HFF-Myc (cell line): ENCODE data around the gene RFX8.

ENCODE experiments used
- DNase-seq: peaks from one replicate; pipeline ENCODE4 v3.0.0-alpha.2; 2011; ENCODE audit warnings: low read depth; ENCODE audit errors: extremely low read depth
- H3K4me3 ChIP-seq: replicated peaks from 2 replicates; pipeline ENCODE4 v1.5.1; 2011; ENCODE audit warnings: low read depth, mild to moderate bottlenecking, control low read depth, low read length
- CTCF ChIP-seq: IDR thresholded peaks from 2 replicates; pipeline ENCODE4 v1.5.1; 2012; ENCODE audit warnings: mild to moderate bottlenecking, low read depth, low read length, control low read depth; ENCODE audit errors: missing control alignments

The RFX8 gene

DNA sequence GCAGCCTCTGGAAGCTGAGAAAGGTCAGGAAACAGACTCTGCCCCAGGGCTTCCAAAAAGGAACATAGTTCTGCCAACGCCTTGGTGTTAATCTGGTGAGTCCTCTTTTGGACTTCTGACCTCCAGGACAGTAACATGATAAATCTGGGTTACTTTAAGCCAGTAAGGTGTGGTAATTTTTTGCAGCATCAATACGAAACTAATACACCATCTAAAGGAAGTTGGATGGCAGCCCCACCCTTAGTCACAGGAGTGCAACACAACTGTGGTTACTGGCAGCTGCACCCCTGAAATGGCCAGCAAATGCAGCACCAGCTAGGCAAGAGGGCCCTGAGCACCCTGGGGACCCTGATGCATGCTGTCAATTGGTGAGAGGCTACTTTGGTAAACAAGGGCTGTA, 113.4 kb downstream of the RFX8 start:
- H3K4me3 ChIP-seq: no peak overlapping the region
- no peak for TF ChIP-seq CTCF
- DNase-seq: no peak

- H3K4me3 ChIP-seq: no peak overlapping the region
- TF ChIP-seq CTCF: no peak
- no peak for DNase-seq
Observed at GRCh38 chr2:101361121-101361520, 113.8 kb downstream of the RFX8 start.

DNA sequence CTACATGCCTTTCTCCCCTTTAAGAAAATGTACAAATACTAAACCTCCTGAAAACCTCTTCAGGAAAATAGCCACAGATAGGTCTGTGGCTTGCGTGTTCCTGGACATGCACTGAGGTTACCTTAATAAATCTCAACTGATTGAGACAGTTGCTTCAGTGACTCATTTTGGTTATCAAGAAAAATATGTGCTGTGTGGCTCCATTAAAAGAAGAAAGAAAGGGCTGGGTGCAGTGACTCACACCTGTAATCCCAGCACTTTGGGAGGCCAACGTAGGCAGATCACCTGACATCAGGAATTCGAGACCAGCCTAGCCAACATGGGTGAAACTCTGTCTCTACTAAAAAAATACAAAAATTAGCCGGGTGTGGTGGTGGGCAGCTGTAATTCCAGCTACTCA, 114.7 kb downstream of the RFX8 start:
- TF ChIP-seq CTCF: no peak
- H3K4me3 ChIP-seq: no peak overlapping the region
- DNase-seq: no peak

GRCh38 chr2:101359410-101359954, 115.4 kb downstream of the RFX8 start:
- no peak for TF ChIP-seq CTCF
- DNase-seq: no peak
- H3K4me3 ChIP-seq: no peak overlapping the region

DNA sequence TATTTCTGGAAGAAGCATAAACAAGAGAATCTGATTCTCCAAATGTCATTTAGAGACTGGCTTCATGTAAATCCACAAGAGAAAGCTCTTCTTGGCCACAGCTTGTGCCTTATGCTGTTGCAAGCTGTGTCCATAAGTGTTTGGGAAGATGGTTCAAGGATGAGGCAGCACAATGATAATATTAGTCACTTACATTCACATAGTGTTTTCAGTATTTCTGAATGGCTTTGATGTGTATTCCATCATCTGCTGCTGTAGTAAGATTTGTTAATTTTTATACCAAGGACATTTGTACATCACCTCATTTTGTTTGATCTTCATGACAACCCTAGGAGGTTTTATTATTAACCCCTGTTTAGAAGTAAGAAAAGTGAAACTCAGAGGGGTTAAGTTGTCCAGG, 117.5 kb downstream of the RFX8 start:
- no peak for DNase-seq
- TF ChIP-seq CTCF: no peak
- no peak overlapping the region for H3K4me3 ChIP-seq

DNA sequence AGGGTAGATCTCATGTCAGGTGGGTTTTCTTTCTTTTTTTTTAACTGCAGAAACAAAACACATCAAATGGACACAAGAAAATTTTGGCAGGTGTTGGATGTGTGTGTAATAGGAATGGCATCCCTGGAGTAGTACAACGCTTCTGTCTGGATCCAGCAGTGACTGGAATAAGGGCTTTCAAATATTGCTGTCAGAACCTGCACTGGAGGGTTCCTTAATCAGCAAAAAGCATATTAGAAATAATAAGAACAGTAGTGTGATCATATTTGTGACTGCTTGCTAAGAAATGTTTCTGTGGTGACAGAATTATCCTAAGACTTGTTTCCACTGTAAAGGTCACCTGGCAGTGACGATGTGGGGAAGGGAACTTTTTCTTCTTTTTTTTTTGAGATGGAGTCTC, 118.4 kb downstream of the RFX8 start:
- H3K4me3 ChIP-seq: no peak overlapping the region
- DNase-seq: no peak
- no peak for TF ChIP-seq CTCF

- no peak overlapping the region for H3K4me3 ChIP-seq
- TF ChIP-seq CTCF: no peak
- no peak for DNase-seq
Observed at GRCh38 chr2:101356055-101356454, 118.9 kb downstream of the RFX8 start.
